ENCODE measurements around the gene KHDC3L. TPM values are rescaled to one million over a fixed set of nuclear protein-coding genes. Genes with fewer than 3 reads are reported as not detected.

The KHDC3L gene
- total and polyA plus RNA-seq, 2 experiments from 2014 or later: not detected

DNA sequence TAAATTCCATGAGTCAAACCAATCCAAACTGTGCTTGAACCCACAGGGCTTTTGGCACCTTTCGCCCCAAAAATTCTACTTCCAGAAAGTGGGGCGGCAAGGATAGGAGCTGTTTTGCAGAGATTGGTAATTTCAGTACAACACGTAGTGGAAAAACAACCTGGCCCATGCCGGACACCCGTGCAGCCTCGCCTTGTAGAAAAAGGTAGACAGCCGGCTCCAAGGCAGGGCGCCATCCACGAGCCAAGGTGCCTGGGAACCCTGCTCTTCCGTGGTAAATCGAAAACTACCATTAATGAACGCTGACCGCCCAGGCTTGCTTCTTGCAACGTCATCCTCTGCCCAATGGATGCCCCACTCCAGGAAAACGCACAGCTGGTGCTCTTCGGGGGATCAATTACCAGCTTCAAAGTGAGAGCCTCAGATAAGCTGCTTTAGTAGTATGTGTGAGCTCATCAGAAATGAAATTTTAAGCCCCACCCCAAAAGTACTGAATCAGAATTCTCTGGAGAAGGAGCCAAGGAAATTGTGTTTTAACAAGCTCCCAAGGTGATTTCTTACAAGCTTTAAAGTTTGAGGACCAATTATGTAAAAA is 5.4 kb downstream of the KHDC3L start:
- no peaks in the 10 kb centered on the region for H3K4me1 ChIP-seq (ENCODE audit: insufficient read depth)
- H3K27ac ChIP-seq: no peak overlapping the region
- 76% methylated on average over 16 of the region's 16 CpGs for WGBS (ENCODE audit: low lambda C conversion rate, missing lambda C conversion rate)
- H3K4me2 ChIP-seq: no peak overlapping the region
- no peaks in the 10 kb centered on the region for H3K9me2 ChIP-seq (replicated peaks; ENCODE audit: insufficient read depth)
- TF ChIP-seq EZH2 (IDR thresholded peaks at IDR 0.05; ENCODE audit: borderline replicate concordance) (no peak), CTCF (IDR thresholded peaks at IDR 0.05; ENCODE audit: poor library complexity) (no peak), EZH2phosphoT487 (IDR thresholded peaks at IDR 0.05; ENCODE audit: low read depth, severe bottlenecking, unreplicated experiment) (no peak)
- H3K36me3 ChIP-seq (replicated peaks; ENCODE audit: insufficient read depth, low read depth): no peaks in the 10 kb centered on the region
- no peaks in the 10 kb centered on the region for H3K27me3 ChIP-seq
- H4K20me1 ChIP-seq (ENCODE audit: insufficient read depth, poor library complexity, severe bottlenecking): no peaks in the 10 kb centered on the region
- DNase-seq (ENCODE audit: low spot score): no peak
- H2AFZ ChIP-seq: no peak overlapping the region
- no peak overlapping the region for H3K4me3 ChIP-seq
- H3K9me3 ChIP-seq (ENCODE audit: low read depth): no peaks in the 10 kb centered on the region
- H3K79me2 ChIP-seq: no peaks in the 10 kb centered on the region

DNA sequence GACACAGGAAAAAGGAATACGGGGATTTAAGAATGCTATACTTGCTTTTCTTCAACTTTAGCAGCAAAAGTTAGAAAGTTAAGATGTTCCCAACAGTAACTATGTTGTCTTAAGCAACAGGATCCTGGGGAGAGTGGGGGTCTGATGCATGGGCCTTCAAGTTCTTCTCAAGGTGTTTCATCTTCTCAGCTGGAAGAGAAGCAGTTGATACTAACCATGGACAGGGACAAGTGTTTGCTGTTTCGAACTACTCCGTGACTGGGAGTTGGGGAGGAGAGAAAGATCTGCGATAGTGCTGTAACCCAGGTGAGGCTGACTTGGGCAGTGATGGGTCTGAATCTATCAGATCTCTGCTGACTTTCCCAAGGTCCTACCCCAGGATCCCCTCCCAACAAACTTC is 6.2 kb downstream of the KHDC3L start:
- DNase-seq (ENCODE audit: low spot score): no peak
- H3K4me1 ChIP-seq (ENCODE audit: insufficient read depth): no peaks in the 10 kb centered on the region
- H4K20me1 ChIP-seq (ENCODE audit: insufficient read depth, poor library complexity, severe bottlenecking): no peaks in the 10 kb centered on the region
- no peaks in the 10 kb centered on the region for H3K79me2 ChIP-seq
- H3K27ac ChIP-seq: no peak overlapping the region
- H3K36me3 ChIP-seq (replicated peaks; ENCODE audit: insufficient read depth, low read depth): no peaks in the 10 kb centered on the region
- TF ChIP-seq EZH2phosphoT487 (IDR thresholded peaks at IDR 0.05; ENCODE audit: low read depth, severe bottlenecking, unreplicated experiment): no peak
- no peak for TF ChIP-seq EZH2 (IDR thresholded peaks at IDR 0.05; ENCODE audit: borderline replicate concordance)
- no peak overlapping the region for H2AFZ ChIP-seq
- H3K9me2 ChIP-seq (replicated peaks; ENCODE audit: insufficient read depth): no peaks in the 10 kb centered on the region
- no peaks in the 10 kb centered on the region for H3K9me3 ChIP-seq (ENCODE audit: low read depth)
- H3K4me2 ChIP-seq: no peak overlapping the region
- 84% methylated on average over 4 of the region's 4 CpGs for WGBS (ENCODE audit: low lambda C conversion rate, missing lambda C conversion rate)
- no peak overlapping the region for H3K4me3 ChIP-seq
- no peaks in the 10 kb centered on the region for H3K27me3 ChIP-seq

DNA sequence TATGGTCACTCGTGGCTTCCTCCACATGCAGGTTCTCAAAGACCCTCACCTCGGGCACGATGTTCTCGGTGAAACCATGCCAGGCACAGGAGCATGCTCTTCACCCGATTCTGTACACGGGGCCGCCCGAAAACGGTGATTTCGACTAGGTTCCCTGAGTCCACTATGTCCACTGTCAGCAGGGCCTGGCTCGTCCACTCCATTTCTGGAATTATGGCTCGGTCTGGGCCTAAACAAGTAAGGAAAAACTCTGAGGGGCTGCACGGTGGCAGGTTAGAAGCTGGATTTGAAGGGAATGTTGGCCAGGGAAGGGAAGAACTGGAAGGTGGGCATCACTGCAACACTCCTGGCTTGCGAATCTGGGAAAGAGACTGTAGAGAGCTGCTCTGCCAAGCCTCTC is 6.7 kb downstream of the KHDC3L start:
- no peak for DNase-seq (ENCODE audit: low spot score)
- H3K36me3 ChIP-seq (replicated peaks; ENCODE audit: insufficient read depth, low read depth): no peaks in the 10 kb centered on the region
- no peak for TF ChIP-seq EZH2 (IDR thresholded peaks at IDR 0.05; ENCODE audit: borderline replicate concordance)
- H3K79me2 ChIP-seq: no peaks in the 10 kb centered on the region
- no peaks in the 10 kb centered on the region for H3K9me2 ChIP-seq (replicated peaks; ENCODE audit: insufficient read depth)
- no peaks in the 10 kb centered on the region for H4K20me1 ChIP-seq (ENCODE audit: insufficient read depth, poor library complexity, severe bottlenecking)
- no peak overlapping the region for H3K4me2 ChIP-seq
- no peak overlapping the region for H2AFZ ChIP-seq
- H3K4me1 ChIP-seq (ENCODE audit: insufficient read depth): no peaks in the 10 kb centered on the region
- H3K27me3 ChIP-seq: no peaks in the 10 kb centered on the region
- WGBS (ENCODE audit: low lambda C conversion rate, missing lambda C conversion rate): 95% methylated on average over 14 of the region's 14 CpGs
- no peaks in the 10 kb centered on the region for H3K9me3 ChIP-seq (ENCODE audit: low read depth)
- H3K4me3 ChIP-seq: no peak overlapping the region
- no peak overlapping the region for H3K27ac ChIP-seq

GRCh38 chr6:73369563-73369962 is 7.1 kb downstream of the KHDC3L start, which contains the start of gene OOEP:
TSS of gene OOEP (minus strand) at chr6:73369897. CDS start at chr6:73369792, 105 bp downstream.
- H3K27me3 ChIP-seq: no peaks in the 10 kb centered on the region
- no peak within 1 kb of the TSS for H2AFZ ChIP-seq
- H3K4me1 ChIP-seq (ENCODE audit: insufficient read depth): no peaks in the 10 kb centered on the region
- H3K4me2 ChIP-seq: no peak within 1 kb of the TSS
- no peak for DNase-seq (ENCODE audit: low spot score)
- TF ChIP-seq EZH2phosphoT487 (IDR thresholded peaks at IDR 0.05; ENCODE audit: low read depth, severe bottlenecking, unreplicated experiment) (no peak), EZH2 (IDR thresholded peaks at IDR 0.05; ENCODE audit: borderline replicate concordance) (no peak), CTCF (IDR thresholded peaks at IDR 0.05; ENCODE audit: poor library complexity) (no peak)
- H4K20me1 ChIP-seq (ENCODE audit: insufficient read depth, poor library complexity, severe bottlenecking): no peaks in the 10 kb centered on the region
- no peak within 1 kb of the TSS for H3K27ac ChIP-seq
- H3K4me3 ChIP-seq: no peak within 1 kb of the TSS
- no peaks in the 10 kb centered on the region for H3K79me2 ChIP-seq
- H3K9me2 ChIP-seq (replicated peaks; ENCODE audit: insufficient read depth): no peaks in the 10 kb centered on the region
- 98% methylated on average over 36 of the region's 36 CpGs for WGBS (ENCODE audit: low lambda C conversion rate, missing lambda C conversion rate)
- H3K9me3 ChIP-seq (ENCODE audit: low read depth): no peaks in the 10 kb centered on the region
- H3K36me3 ChIP-seq (replicated peaks; ENCODE audit: insufficient read depth, low read depth): no peaks in the 10 kb centered on the region
